GM12878 (cell line): Measurements from ENCODE around the gene PIGL.
"Not testable (repeated sequence)": the region's sequence is repeated elsewhere in the genome, so short reads cannot be mapped to it uniquely, and the experiment has no call there.

ENCODE experiments used
- EP300 ChIP-seq, 2 experiments: fragments of 150-350 bp in 1 of 2; IDR thresholded peaks; 2 replicates each; pipeline ENCODE4 v1.6.1; 2011 to 2012; ENCODE audit warnings: low read depth in 2 of 2, low read length in 2 of 2, borderline replicate concordance in 1 of 2, improper control_type of control experiment in 1 of 2, inconsistent platforms in 1 of 2; ENCODE audit not compliant: control insufficient read depth in 1 of 2
- TAF1 ChIP-seq: IDR thresholded peaks from 2 replicates; pipeline ENCODE4 v1.6.1; 2011; ENCODE audit warnings: mild to moderate bottlenecking, low read depth, low read length, borderline replicate concordance
- YY1 ChIP-seq: IDR thresholded peaks from 2 replicates; pipeline ENCODE4 v1.6.1; 2011; ENCODE audit warnings: low read depth, mild to moderate bottlenecking, low read length
- TF ChIP-seq, protein P1 (sequence below), 3 experiments: IDR thresholded peaks in 2 of 3; conservative IDR thresholded peaks in 1 of 3; 2 replicates each; pipeline ENCODE4 v1.5.1; 2011; ENCODE audit warnings: low read depth in 3 of 3, low read length in 3 of 3, mild to moderate bottlenecking in 3 of 3, control low read depth in 2 of 3, moderate library complexity in 2 of 3, inconsistent platforms in 1 of 3, mixed read lengths in 1 of 3; ENCODE audit not compliant: control insufficient read depth in 2 of 3, insufficient read depth in 1 of 3; ENCODE audit errors: extremely low read depth in 1 of 3

DNA sequence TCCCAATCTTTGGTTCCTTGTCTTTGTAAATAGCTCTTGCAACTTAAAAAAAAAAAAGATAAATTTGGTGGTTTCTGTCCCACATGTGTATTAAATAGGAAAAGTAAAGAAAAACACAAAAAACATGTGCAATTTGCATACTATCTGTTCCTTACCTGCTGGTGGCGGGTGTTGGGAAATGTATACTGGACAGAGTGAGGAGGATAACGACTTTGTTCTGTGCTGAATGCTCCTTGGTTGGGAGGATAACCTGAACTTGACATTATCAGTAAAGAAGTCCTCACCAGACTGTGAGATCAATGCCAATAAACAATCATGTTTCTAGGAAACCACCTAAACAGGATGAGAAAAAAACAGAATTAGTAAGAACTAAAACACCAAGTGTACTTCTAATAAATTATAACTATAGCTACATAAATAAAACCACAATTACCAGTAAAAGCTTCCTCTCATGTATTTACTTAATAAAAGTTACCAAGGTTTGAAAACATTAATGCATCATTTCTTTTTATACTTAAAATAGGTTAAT, 22.6 kb upstream of the PIGL start:
- TF ChIP-seq, protein P1, sequence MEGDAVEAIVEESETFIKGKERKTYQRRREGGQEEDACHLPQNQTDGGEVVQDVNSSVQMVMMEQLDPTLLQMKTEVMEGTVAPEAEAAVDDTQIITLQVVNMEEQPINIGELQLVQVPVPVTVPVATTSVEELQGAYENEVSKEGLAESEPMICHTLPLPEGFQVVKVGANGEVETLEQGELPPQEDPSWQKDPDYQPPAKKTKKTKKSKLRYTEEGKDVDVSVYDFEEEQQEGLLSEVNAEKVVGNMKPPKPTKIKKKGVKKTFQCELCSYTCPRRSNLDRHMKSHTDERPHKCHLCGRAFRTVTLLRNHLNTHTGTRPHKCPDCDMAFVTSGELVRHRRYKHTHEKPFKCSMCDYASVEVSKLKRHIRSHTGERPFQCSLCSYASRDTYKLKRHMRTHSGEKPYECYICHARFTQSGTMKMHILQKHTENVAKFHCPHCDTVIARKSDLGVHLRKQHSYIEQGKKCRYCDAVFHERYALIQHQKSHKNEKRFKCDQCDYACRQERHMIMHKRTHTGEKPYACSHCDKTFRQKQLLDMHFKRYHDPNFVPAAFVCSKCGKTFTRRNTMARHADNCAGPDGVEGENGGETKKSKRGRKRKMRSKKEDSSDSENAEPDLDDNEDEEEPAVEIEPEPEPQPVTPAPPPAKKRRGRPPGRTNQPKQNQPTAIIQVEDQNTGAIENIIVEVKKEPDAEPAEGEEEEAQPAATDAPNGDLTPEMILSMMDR (IDR thresholded peaks at IDR 0.05 in 2 of 3, conservative IDR thresholded peaks at IDR 0.05 in 1 of 3; ENCODE audit: control insufficient read depth in 2 of 3, extremely low read depth in 1 of 3, insufficient read depth in 1 of 3, low read depth in 3 of 3, low read length in 3 of 3) = not testable (repeated sequence)
- TF ChIP-seq YY1; TAF1; EP300 (IDR thresholded peaks at IDR 0.05; ENCODE audit: borderline replicate concordance in 1 of 2, control insufficient read depth in 1 of 2, low read depth in 2 of 2, low read length in 2 of 2): not testable (repeated sequence)
